Ecto neural progenitor cell (in vitro differentiated cells): ENCODE measurements around the gene PCAT6.

Source experiments
- DNase-seq: peaks from one replicate; pipeline ENCODE4 v3.0.0-alpha.2; 2018; ENCODE audit warnings: low spot score

Gene PCAT6

GRCh38 chr1:202850593-202851362, 40.0 kb downstream of the PCAT6 start:
- no peak for DNase-seq

DNA sequence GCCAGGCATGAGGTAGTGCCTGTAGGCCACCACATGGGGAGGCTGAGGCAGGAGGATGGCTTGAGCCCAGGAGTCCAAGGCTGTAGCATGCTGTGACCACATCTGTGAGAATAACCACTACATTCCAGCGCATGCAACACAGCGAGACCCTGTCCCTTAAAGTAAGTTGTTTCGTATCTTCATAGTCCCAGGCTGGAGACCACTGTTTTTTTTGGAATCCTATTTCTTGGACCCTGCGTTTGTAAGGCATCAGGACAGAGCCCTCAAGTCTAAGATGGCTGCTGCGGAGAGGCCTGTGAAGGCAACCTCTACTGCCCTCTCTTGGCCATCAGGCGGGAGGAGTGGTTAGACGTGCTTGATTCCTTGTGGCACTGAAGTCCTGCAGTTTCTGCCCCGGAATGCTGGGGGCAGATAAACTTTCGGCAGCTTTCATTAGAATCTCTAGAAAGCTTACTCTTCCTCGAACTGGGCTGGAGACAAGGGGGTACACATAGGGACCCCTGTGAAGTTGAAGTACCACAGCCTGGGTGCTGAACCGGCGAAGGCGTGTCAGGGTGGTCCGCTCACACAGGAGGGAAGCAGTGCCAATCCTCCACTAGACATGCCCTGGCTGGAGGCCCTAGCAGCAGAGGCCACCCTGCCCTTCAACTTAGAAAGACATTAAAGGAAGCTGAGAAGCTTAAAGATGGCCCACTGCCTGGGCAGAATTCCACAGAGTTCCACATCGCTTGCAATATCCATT, 41.6 kb downstream of the PCAT6 start:
- DNase-seq: peak; percentile 69

DNA sequence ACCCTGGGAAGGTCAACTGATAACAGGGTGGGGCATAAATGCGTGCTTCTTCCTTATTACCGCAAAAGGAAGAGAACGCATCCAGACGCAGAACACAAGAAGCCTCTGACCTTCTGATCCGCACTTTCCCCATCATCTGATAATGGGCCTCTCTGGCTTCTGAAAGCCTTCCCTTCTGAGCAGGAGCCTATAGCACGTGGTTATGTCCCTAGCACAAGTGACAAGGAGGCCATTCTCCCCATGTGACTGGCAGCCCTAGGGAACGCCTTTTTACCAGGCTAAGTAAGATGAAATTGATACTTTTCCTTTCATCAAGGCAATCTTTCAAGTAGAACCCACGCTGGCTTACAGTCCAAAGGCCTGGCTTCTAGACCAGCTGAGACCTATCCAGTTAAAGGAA, 44.0 kb downstream of the PCAT6 start:
- no peak for DNase-seq

DNA sequence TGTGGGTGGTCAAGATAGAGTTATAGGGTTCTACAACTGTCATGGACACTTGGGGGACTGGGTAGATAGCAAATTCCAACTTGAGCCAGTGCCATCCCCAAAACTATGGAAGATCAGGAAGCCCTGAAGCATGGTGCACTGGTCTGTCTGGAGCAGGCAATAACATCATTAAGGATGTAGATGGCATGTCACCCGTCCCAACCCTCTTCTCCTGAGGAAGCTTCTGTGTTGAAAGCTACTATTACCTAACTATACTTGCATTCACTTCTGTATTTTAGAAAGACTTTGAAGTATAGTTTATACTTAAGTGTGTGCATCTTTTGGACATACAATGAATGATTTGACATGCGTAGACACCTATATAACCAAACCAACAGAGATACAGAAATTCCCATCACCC, 45.3 kb downstream of the PCAT6 start:
- DNase-seq: no peak

GRCh38 chr1:202857136-202857610, 46.4 kb downstream of the PCAT6 start:
- DNase-seq: no peak

DNA sequence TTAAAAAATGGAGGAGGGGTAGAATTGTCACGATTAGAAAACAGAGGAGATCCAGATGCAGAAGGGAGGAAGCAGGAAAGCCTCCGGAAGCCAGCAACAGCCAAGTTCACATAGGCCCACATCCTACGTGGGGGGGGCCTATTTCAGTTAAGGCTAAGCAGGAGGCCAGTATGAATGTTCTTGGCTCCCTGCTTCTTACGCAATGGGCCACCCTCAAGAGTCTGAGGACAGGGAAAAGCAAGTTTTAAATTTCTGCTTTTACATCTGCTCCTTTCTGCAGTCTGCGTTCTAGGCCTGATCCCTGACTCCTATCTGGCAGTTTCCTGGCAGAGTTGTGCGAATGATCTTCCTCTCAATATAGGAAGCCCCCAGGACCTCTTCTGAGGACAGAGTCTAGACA, 47.6 kb downstream of the PCAT6 start:
- no peak for DNase-seq

GRCh38 chr1:202858789-202859414, 48.1 kb downstream of the PCAT6 start:
- no peak for DNase-seq

- peak; percentile 82 for DNase-seq
Measured at GRCh38 chr1:202860744-202861419, 50.1 kb downstream of the PCAT6 start.
